Omental fat pad (tissue), 4 donors: ENCODE measurements around the gene TTC7B. TPM values are rescaled to one million over a fixed set of nuclear protein-coding genes. Genes with fewer than 3 reads are reported as not detected.

Experiments
- ATAC-seq: fragments of 150-250 bp; one replicate; pipeline ENCODE4 v1.9.1; 2016; ENCODE audit warnings: mild to moderate bottlenecking, moderate library complexity; ENCODE audit not compliant: low FRiP score
- DNase-seq: peaks from one replicate; pipeline ENCODE4 v3.0.0-alpha.2; 2019; ENCODE audit warnings: low spot score
- CTCF ChIP-seq, 3 donors: fragments of 450-650 bp; IDR thresholded peaks; one replicate each; pipeline ENCODE4 v1.5.1; 2016 to 2017; ENCODE audit warnings: antibody characterized with exemption in 3 of 3, mild to moderate bottlenecking in 3 of 3, moderate library complexity in 2 of 3
- total RNA-seq, 4 donors: library from RNA; depleted of rRNA; stranded (reverse); fragments of >200 nt; gene quantifications; one replicate each; pipeline ENCODE4 v1.1.0, GENCODE V29; 2016

Gene TTC7B
- total RNA-seq, 4 donors from 2014 or later: 31.9 to 56.3 (median 38.4) TPM

- ATAC-seq (no peak), DNase-seq (no peak)
- no peak for TF ChIP-seq CTCF (IDR thresholded peaks at IDR 0.05)
Measured at GRCh38 chr14:90732139-90732538, 84.1 kb downstream of the TTC7B start.

GRCh38 chr14:90731487-90731886, 84.7 kb downstream of the TTC7B start:
- no peak for TF ChIP-seq CTCF (IDR thresholded peaks at IDR 0.05)
- DNase-seq (no peak), ATAC-seq (no peak)

GRCh38 chr14:90730206-90730766, 85.9 kb downstream of the TTC7B start:
- DNase-seq (no peak), ATAC-seq (no peak)

GRCh38 chr14:90728951-90729350, 87.3 kb downstream of the TTC7B start:
- ATAC-seq (no peak), DNase-seq (no peak)

More at GRCh38 chr14:90730206-90730766, 85.9 kb downstream of the TTC7B start:
- TF ChIP-seq CTCF (IDR thresholded peaks at IDR 0.05): no peak

GRCh38 chr14:90727082-90727481, 89.1 kb downstream of the TTC7B start:
- no peak for TF ChIP-seq CTCF (IDR thresholded peaks at IDR 0.05)
- ATAC-seq (no peak), DNase-seq (no peak)

More at GRCh38 chr14:90728951-90729350, 87.3 kb downstream of the TTC7B start:
- TF ChIP-seq CTCF (IDR thresholded peaks at IDR 0.05): no peak

- no peak for ATAC-seq
- no peak for DNase-seq
- no peak for TF ChIP-seq CTCF (IDR thresholded peaks at IDR 0.05)
Measured at GRCh38 chr14:90726656-90727055, 89.6 kb downstream of the TTC7B start.

GRCh38 chr14:90724866-90725265, 91.4 kb downstream of the TTC7B start:
- ATAC-seq (no peak), DNase-seq (no peak)
- no peak for TF ChIP-seq CTCF (IDR thresholded peaks at IDR 0.05)
